HG03565 (cell line): Measurements from ENCODE around the gene LPP.

Experiments used
- ATAC-seq: cut with Tn5 transposase; IDR thresholded peaks from one replicate; pipeline ENCODE4 v1.9.1; 2021; ENCODE audit warnings: mild to moderate bottlenecking, moderate library complexity; ENCODE audit not compliant: unreplicated experiment

Gene LPP

DNA sequence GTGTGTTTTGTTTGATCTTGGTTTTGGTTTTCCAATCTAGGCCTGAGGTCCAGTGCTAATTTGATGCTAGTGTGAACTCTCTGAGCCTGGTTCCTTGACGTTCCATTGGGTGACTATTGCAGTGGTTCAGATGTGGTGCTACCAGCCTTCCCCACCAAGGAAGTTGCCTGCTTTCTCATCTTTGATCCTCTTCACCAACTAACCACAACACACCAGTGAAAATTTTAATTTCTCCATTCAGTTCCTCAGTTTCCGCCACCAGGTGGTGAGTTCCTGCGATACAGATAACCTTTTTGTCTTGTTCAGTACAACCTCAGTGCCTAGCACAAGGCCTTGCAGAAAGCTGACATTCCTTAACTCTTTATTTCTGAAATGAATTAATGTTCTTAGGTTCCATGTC is 680.4 kb downstream of the LPP start:
- no peak for ATAC-seq

DNA sequence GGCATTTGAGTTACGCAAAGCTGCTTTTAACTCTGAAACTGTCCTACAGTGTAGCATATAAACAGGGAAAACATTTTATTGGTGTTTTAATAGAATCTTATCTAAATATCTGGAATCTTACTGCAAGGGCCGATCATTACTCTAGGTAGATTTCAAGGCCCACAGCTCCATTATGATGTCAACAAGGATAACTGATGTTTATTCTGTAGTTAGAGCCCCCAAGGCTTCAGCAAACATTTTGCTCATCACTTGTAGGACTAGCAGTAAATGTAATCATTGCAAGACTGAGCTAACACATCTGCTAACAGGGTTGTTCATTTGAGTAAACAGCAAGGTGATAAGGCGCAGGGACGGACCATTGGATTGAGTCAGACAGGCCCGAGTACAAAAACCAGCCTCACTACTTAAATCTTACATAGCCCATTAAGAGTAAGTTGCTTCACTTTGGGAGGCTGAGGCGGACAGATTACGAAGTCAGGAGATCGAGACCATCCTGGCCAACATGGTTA is 685.3 kb downstream of the LPP start:
- no peak for ATAC-seq

DNA sequence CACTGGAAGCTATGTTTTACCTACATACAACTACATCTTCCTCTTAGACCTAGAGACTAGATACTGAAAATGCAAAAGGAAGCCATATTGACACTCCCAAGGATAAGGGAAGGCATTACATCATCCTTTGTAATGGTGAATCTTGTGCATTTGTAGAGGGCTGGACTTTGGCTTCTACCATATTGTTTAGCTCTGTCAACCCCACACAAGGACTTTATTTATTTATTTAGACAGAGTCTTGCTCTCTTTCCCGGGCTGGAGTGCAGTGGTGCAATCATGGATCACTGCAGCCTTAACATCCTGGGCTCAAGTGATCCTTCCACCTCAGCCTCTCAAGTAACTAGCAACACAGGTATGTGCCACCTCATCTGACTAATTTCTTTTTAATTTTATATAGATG is 686.3 kb downstream of the LPP start:
- no peak for ATAC-seq

DNA sequence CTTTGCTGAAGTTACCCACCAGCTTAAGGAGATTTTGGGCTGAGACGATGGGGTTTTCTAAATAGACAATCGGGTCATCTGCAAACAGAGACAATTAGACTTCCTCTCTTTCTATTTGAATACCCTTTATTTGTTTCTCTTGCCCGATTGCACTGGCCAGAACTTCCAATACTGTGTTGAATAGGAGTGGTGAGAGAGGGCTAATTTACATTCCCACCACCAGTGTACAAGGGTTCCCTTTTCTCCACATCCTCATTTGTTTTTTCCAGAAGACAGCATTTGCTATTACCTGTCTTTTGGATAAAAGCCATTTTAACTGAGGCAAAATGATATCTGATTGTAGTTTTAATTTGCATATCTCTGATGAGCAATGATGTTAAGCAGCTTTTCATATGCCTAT is 687.9 kb downstream of the LPP start:
- no peak for ATAC-seq

DNA sequence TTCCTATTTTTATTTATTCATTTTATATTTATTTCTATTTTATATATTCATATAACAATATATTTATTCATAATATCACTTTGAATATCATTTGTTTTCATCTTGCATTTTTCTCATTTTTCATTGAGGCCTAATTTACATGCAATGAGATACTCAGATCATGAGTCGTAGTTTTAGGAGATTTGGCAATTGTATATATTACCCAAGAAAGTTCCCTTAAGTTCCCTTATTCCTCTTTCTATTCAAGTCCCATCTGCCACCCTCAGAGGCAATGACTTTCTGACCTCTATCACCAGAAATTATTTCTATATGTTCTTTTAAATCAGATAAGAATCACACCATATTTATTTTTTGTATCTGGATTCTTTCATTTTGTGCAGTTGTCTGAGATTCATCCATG is 688.7 kb downstream of the LPP start:
- no peak for ATAC-seq

DNA sequence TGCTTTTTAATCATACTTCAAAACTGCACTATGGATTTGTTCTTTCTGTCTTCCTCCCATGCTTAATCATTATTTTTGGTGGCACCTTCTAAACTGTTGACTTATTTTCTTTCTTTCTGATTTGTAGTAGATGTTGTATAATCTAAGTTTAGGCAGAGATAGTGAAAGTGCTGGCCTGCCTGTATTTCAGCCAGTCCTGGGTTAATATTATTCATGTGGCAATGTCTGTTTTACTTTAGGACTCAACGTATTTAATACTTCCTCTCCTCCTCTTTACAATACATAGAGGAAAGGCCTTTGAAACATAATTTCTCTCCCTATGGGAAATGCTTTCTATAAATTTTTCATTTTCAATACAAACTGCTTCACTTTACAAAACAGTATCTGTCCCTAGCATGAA is 690.1 kb downstream of the LPP start:
- no peak for ATAC-seq

DNA sequence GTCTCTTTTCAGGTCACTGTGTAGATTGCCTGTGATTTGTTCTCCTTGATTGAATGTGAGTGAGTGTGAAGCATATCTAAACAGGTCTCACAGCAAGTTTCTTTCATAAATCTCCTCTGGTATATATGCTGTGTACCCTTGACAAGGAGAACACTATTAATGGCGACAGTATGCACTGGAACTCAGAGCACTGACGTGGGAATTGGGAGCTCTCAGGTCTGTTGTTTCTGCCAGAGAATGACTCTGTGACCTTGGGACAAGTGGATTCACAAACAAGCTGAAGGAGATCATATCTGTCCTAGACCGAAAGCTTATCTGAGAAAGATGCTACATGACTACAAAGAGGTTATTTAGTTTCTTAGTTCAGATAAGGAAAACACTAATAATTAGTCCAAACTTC is 691.6 kb downstream of the LPP start:
- ATAC-seq: no peak

DNA sequence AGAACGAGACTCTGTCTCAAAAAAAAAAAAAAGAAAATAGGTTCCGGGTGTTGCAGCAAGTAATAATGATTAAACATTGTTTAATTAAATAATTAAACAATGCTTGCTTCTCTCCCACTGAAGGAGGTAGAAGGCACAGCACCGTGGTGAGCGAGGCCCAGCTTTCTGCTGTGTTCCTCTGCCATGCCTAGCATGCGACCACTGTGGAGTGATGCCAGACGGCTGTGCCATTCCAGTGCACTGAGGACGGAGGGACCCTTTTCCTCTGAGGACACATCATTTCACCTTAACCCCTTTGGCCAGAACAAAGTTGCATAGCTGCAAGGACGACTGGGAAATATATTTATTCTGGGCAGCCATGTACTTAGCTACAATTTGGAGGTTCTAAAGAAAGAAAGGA is 695.0 kb downstream of the LPP start:
- no peak for ATAC-seq

DNA sequence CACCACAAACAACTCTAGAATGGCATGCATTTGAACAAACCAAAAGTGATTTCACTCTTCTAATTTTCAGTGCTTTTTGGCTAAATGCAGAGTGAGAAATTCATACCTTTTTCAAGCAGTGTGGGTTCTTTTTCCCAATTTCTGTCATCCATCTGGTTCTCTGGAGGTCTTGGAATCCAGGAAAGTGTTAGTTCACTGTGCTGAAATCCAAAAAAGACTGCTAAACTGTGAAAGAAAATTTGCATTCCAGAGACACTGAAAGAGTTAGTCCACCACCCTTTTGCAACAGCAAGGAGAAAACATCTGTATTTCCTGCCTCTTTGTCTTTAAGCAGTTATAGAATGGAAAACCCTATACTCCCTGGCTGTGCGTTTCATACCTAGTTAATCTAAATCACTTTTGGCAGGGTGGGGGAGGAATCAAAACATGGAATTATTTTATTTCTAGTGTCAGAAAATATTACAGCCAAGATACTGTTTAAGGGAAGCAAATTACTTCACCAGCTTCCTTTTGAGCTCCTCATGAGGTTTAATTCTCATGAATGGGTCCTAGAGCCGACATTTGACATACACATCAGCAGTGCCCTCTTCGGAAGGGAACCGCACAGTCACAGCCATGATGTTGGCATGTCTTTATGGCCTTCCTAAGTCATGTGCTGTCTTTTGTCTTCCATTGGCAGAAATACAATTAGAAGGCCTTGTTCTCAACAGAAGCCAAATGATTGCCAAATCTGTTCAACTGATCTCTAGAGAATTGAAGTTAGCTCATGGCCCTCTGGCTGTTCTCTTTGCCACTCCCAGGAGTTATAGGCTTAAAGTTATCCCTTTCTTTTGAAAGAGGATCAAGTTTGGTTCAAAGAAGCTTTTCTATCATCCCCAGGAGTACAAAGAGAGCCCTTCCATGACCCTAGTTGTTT is 700.2 kb downstream of the LPP start:
- ATAC-seq: no peak

DNA sequence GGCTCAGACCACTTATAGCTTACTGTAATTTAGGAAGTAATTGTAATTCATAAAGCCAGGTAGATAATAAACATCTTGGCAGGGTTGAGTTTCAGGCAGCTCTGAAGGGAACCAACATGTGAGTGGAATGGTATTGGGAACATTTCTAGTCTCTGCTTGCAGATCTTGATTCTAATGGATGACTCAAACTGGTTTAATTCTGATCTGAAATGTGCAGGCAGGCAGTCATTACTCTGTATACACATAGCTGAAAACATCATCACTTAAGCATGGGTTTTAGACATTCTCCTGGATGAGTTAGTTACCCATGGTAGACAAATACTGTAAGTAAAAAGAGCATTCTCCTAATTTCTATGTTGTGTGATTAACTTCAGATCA is 700.8 kb downstream of the LPP start:
- no peak for ATAC-seq

DNA sequence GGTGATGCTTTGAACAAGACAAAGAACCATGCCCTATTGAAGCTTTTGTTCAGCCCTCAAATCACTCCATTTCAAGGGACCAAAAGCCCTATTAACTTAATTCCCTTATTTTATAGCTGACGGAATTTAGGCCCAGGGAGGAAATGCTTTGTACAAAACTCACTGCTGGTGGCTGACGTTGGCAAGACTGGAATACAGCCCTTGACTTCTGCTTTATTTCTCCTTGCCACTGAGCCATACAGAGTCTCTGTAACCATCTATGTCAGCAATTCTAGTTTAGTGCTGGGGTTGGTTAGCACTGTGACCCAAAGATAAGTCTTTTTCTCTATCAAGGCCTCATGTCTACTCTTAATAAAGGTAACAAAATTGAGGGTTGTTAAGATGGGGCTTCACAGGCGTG is 701.7 kb downstream of the LPP start:
- no peak for ATAC-seq

DNA sequence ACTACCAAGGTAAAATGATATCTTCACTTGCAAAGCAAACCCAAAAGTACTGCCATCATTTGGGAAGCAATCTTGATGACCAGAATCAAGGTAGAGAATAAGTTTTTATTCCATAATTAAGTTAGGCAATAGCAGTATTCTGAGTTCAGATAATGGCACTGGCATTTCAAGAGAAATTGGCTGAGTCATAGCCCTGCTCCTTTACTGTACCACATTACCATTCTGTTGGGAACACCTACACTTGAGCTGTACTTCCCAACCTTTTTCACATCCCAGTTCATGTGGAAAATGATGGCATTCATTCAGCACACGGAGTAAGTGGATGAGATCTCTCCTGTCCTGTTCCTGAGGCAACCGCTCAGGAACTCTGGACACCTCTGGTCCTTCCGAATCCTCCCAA is 706.2 kb downstream of the LPP start:
- ATAC-seq: no peak

DNA sequence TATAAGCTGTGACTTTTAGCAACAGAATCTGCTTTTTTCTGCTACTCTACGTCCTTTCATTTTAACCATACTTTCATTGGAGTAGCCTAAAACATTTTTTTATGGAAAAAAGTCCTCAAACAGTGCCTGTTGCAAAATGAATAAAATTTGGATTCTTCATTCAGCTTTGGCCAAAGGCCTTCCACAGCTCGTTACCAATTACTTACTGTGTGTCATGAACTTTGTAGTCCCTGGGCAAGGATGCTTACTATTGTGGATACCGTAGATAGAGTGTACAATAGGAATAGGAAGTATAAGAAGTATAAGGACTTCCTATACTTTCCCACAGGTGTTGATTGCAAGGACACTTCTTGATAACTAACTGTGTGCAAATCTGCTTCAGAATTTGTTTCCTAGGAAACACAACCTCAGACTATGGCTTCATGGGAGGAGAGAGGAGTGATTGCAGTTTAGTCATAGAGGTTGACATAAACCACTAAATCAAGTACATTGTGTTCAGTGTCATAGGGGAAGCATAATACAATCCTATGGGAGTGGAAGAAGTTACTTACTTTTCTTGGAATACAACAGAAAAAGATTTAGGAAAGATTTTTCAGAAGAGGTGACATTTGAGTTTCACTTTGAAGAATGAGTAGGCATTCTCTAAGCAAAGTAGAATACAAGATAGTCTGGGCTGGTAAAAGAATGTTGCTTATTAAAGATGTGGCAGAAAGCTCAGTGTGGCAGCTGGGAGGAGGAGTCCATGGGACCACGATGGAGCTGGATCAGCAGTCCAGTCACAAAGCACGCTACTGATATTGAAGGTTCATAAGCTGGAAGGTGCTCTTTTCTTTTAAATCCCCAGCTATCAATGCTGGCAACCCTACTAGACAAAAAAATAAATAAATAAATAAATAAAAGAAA is 708.1 kb downstream of the LPP start:
- ATAC-seq: no peak

DNA sequence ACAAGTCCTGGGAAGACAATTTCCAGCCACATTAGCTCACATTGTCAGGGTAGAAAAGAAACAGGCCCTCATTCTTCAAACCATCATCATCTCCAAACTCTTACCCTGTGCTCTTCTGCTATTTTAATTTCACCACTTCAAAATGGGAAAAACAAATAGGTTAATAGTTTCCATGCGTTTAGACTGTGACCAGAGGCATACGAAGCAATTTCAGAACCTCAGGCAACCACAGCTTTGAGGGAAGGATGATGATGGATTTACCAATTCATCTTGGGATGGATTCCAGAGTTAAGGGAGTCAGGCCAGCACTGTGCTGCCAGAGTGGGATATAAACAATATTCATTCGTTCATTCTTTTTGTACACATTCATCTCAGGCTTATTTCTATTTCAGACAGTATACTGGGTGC is 710.0 kb downstream of the LPP start:
- ATAC-seq: no peak

DNA sequence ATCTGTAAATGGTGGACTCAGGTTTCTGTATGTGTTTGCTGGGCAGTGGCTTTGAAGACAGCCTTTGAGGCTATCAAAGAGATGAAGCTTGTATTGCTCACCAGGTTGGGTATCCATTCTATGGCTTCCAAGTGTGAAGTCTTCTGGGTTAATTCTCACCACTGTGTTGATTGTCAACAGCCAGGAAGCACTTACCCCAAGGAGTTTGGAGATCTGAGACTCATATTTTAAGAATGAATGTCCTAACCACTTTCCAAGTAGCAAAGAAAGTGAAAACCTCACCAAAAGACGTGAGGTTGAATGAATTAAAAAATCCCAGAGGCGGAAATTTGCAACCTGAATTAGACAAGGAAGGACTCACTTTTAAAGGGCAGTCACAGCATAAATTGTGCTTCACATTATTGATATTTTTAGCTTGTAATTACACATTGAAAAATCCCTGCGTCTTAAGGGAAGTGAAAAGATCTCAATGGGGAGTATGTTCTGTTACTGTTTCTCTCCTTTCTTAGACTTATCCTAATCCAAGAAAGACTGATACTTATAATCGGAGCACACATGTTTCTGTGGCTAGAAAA is 713.8 kb downstream of the LPP start:
- no peak for ATAC-seq

DNA sequence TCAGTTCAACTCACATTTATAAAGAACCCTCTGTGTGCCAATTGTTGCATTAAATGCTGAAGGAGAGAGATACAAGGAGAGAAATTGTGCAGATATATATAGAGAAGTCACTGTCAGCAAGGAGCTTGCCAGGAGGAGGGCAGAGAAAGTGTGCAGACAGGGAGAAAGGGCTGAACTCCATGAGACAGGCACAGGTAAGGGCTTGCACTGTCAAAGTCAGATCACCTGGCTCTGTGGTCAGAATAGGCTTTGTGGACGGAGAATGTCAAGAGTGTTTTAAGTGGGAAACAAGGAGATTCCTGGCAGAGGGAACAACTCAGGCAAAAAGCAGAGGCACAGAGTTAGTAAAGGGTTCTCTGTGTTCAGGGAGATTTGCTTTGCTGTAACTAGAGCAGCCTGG is 714.8 kb downstream of the LPP start:
- ATAC-seq: no peak

DNA sequence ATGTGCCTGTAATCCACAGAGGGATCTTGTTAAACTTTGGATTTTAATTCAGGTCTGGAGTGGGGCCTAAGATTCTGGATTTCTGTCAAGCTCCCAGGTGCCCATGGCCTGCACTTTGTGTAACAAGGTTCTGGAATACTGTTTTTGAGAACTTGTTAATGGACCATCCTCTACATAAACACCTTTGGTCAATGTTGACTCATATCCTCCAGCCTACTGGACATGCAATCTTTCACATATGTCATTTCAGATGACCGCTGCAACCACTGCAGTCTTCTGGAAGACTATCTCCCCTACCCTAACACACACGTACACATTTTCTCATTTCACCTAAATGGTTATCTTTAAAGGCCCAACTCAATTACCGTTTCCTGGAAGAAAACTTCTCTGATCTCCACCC is 715.7 kb downstream of the LPP start:
- no peak for ATAC-seq

DNA sequence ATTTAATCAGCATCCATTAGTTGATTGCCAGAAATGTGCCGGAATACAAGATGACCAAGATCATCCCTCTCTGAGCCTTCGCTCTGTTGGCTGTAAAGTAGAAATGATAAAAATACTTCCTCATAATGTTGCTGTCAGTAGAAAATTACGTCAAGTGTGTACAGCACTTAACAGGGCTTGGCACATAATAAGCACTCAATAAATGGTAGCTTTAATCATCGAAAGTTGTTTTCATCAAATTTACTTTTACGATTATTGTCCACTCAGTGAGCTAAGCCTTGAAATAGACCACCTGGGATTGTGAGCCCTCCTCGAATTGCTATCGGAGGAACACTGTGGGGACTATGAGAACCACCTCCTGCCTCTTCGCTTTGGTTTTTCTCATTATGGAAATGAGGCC is 716.5 kb downstream of the LPP start:
- ATAC-seq: no peak

DNA sequence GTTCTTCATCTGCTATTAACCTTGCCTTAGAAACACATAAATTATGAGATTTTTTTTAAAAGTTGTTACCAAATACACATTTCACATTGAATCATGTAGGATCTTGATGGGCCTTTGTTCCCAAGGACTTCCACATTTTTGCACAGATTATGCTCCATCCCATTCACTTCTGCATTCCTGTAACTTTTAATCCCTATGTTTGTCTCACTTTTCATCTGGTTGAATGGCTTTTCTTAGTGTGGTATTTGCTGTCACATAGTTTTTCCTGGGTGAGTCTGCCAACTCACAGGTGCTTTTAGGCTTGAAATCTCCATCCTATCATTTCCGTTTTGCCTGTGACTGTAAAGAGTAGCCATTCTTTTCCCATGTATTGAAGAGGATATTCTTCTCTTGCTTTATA is 720.6 kb downstream of the LPP start:
- ATAC-seq: no peak

DNA sequence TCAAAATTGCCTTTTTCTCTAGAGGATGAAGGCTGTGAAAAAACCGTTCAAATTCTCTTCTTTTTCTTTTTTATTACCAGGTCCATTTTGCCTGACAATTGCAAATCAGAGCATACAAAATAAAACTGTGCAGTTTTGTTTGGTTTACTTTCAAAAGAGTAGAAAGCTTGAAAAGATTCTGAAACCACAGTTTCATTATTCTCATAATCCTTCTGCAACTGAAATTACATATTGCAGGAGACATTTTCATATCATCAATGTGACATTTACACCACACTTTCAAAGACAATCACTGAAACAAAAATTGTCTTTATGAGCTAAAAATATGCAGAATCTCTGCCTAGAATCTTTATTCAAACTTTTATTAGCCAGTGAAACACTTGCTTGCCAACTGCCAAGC is 721.5 kb downstream of the LPP start:
- no peak for ATAC-seq

DNA sequence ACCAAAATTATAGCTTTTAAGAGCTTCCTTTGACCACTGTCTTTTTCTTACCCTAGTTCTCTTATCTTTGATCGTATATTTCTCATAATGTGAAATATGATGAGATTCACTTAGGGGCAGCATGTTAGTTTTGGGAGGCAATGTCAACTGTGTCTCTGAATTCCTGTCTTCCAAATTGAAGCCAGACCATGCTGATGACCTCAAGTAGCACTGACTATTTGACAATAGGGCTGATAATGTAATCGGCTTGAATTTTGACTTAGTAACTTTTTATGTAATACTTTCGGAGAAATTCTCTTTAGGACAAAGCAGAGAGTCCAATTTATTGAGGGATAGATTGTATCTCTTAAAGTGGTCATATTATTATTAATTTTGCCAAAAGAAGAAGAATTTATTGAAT is 722.4 kb downstream of the LPP start:
- ATAC-seq: no peak

DNA sequence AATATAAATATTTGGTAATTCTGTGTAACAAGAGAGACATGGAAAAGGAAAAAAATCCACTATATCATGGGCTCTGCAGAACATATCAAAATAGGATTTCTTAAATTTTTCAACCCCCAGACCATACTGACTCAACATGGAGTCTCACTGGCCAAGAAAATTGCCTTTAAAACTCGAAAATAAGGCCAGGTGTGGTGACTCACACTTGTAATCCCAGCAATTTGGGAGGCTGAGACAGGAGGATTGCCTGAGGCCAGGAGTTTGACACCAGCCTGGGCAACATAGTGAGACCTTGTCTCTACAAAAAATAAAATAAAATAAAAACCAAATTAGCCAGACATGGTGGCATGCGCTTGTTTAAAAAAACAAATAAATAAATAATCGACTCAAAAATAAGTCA is 723.4 kb downstream of the LPP start:
- ATAC-seq: no peak
